Body of pancreas (tissue), 4 donors: ENCODE measurements around the gene ARID1A. TPM values are rescaled to one million over a fixed set of nuclear protein-coding genes. Genes with fewer than 3 reads are reported as not detected.
A peak's percentile ranks its signal among the peaks of the same experiment; 100 is the strongest.

Source experiments
- ATAC-seq: fragments of 150-250 bp; one replicate; pipeline ENCODE4 v1.9.1; 2016
- DNase-seq, 4 donors: peaks; one replicate each; pipeline ENCODE4 v3.0.0-alpha.2; 2019
- H3K27ac ChIP-seq, 4 donors: fragments of 200-600 bp; sonication (generic); 1 replicate in 3 of 4; 2 replicates in 1 of 4; pipeline versions ENCODE4 v1.5.1 to v1.6.1; 2016 to 2019; ENCODE audit warnings: mild to moderate bottlenecking in 1 of 4, mixed read lengths in 1 of 4, moderate library complexity in 1 of 4
- H3K27me3 ChIP-seq, 2 donors: fragments of 200-600 bp; sonication (generic); one replicate each; pipeline ENCODE4 v1.6.0; 2016; ENCODE audit warnings: mild to moderate bottlenecking in 1 of 2
- H3K36me3 ChIP-seq, 2 donors: fragments of 200-600 bp; sonication (generic); replicated peaks in 1 of 2; 2 replicates each; pipeline ENCODE4 v1.5.1; 2016; ENCODE audit warnings: low read depth in 2 of 2; ENCODE audit not compliant: insufficient read depth in 1 of 2
- H3K4me1 ChIP-seq: fragments of 200-600 bp; sonication (generic); one replicate; pipeline ENCODE4 v1.6.0; 2016
- H3K4me3 ChIP-seq, 2 donors: fragments of 200-600 bp; sonication (generic); 1 replicate in 1 of 2; 2 replicates in 1 of 2; pipeline ENCODE4 v1.5.1; 2016 to 2019
- H3K9me3 ChIP-seq, 3 donors: fragments of 200-600 bp; sonication (generic); 1 replicate in 2 of 3; 2 replicates in 1 of 3; pipeline ENCODE4 v1.5.1; 2016
- CTCF ChIP-seq, 7 experiments: fragments of 450-650 bp in 4 of 7; fragments of 200-600 bp in 3 of 7; sonication (generic) in 3 of 7; IDR thresholded peaks; one replicate each; pipeline ENCODE4 v1.5.1; 2016 to 2019; ENCODE audit warnings: antibody characterized with exemption in 7 of 7
- POLR2A ChIP-seq, 3 donors: fragments of 450-650 bp; IDR thresholded peaks; one replicate each; pipeline ENCODE4 v1.6.1; 2016; ENCODE audit warnings: antibody characterized with exemption in 3 of 3, mild to moderate bottlenecking in 2 of 3
- WGBS, 2 donors: methylation state at CpG; one replicate each; pipeline ENCODE4 v1.1.5; 2017; 5-methylcytosine and 5-hydroxymethylcytosine counted together
- intact Hi-C: fragments of 100-400 bp; cut with DNase I; formaldehyde crosslinking; loops from one replicate; pipeline ENCODE4 v1.15.1; 2023
- total RNA-seq, 2 donors: library from RNA; depleted of rRNA; stranded (reverse); fragments of >200 nt; gene quantifications; one replicate each; pipeline ENCODE4 v1.1.0, GENCODE V29; 2016

Gene ARID1A
- total RNA-seq, 2 donors from 2014 or later: 23.7 to 25.9 TPM

DNA sequence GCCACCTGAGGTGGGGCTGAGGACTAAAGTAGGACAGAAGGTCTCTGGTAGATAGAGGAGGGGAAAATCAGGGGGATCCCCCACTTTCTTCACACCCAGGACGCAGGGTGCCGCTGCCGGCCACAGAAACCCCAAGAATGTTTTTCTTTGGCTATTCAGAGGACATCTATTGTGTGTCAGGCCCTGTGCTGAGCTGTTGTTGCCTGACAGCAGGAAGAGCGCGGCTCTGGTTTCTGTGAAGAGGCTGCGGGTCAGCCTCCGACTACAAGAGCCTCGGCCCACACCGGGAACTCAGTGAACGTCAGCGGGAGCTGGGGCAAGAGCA lies 91.5 kb downstream of the ARID1A start:
- peak overlapping the region; percentile 94 to 98 (median 95) for H3K27ac ChIP-seq
- peak overlapping the region; percentile 25 to 55 for H3K4me3 ChIP-seq
- no peaks in the 10 kb centered on the region for H3K27me3 ChIP-seq
- WGBS, 2 donors: 0 to 1% methylated on average over 11 of the region's 11 CpGs
- ATAC-seq: peak; percentile 24
- no peaks in the 10 kb centered on the region for H3K36me3 ChIP-seq
- no peak for TF ChIP-seq CTCF (IDR thresholded peaks at IDR 0.05)
- no peak for TF ChIP-seq POLR2A (IDR thresholded peaks at IDR 0.05)
- intact Hi-C loops: no loop called here
- DNase-seq: peak in 1 of 4 donors; percentile 47
- peaks cover 43% of the 10 kb centered on the region for H3K4me1 ChIP-seq
- H3K9me3 ChIP-seq: no peaks in the 10 kb centered on the region

DNA sequence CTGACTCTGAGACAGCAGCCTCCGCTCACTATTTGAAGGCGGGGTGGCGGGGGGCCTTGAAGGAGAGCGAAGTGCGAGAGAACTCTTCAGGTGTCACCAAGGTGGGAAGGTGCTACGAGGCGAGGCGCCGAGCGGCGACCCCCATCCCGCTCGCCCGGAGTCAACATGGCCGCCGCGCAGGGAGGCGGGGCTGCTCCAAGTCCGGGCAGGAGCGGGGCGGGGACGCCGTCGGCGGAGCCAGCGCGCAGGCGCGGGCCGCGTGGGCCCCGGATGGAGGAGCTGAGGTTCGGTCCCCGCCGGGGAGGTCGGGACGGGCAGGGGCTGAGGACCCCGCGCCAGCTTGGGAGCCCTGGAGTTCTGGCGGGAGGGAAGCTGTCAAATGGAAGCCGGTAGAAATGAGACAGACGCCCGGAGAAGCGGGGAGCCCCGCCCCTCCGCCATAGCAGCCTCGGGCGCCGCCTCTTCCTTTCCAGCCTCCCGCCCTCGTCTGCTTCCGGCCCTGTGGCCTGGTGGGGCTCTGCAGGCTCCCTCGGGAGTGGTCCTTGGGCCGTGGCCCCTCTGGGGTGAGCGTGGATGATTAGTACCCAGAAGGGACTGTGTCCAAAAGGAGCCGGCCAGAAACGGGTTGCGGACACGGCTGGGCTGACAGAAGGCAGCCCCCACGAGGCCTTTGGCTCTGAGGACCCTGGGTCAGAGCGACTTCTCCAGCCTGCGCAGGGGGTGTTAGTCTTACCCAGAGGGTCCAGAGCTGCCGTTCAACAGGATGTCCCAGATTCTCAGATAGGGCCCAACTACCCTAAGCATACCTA lies 92.1 kb downstream of the ARID1A start, which contains the start of gene PIGV:
Gene PIGV (plus strand): TSS at position 245 of the 809 bp plus-strand sequence. CDS start 2,866 bp downstream, outside the sequence.
- 1% methylated on average over 38 to 61 of the region's 63 CpGs for WGBS, 2 donors
- no peaks in the 10 kb centered on the region for H3K36me3 ChIP-seq

GRCh38 chr1:26788515-26788785 lies 92.6 kb downstream of the ARID1A start:
- no peaks in the 10 kb centered on the region for H3K36me3 ChIP-seq
- no peak for TF ChIP-seq CTCF (IDR thresholded peaks at IDR 0.05)
- TF ChIP-seq POLR2A (IDR thresholded peaks at IDR 0.05): no peak
- no peaks in the 10 kb centered on the region for H3K9me3 ChIP-seq
- 0 to 1% methylated on average over 10 of the region's 10 CpGs for WGBS, 2 donors
- peaks cover 32% of the 10 kb centered on the region for H3K4me1 ChIP-seq
- peak overlapping the region; percentile 25 to 55 for H3K4me3 ChIP-seq
- H3K27me3 ChIP-seq: no peaks in the 10 kb centered on the region
- ATAC-seq: no peak
- peak overlapping the region; percentile 94 to 98 (median 95) for H3K27ac ChIP-seq
- no peak for DNase-seq
- intact Hi-C loops: no loop called here

More for the DNA sequence above, 92.1 kb downstream of the ARID1A start, which contains the start of gene PIGV:
- ATAC-seq: peak; percentile 86
- peak; percentile 85 to 89 (median 87) for DNase-seq
- Histone ChIP-seq H3K27me3 (no peaks in the 10 kb centered on the region), H3K4me1 (peaks cover 37% of the 10 kb centered on the region), H3K27ac (peak within 1 kb of the TSS; percentile 94 to 98 (median 95)), H3K9me3 (no peaks in the 10 kb centered on the region), H3K4me3 (peak within 1 kb of the TSS; percentile 25 to 55)
- intact Hi-C loops: no loop called here
- TF ChIP-seq CTCF (IDR thresholded peaks at IDR 0.05) (peak in 5 of 7 experiments; percentile 13 to 54 (median 39)), POLR2A (IDR thresholded peaks at IDR 0.05) (peak in 2 of 3 donors; percentile 75 to 83)

- ATAC-seq (peak; percentile 66), DNase-seq (peak; percentile 88 to 91 (median 90))
- no peaks in the 10 kb centered on the region for H3K9me3 ChIP-seq
- TF ChIP-seq POLR2A (IDR thresholded peaks at IDR 0.05) (peak in 2 of 3 donors; percentile 13), CTCF (IDR thresholded peaks at IDR 0.05) (peak; percentile 89 to 98 (median 97))
- peak overlapping the region; percentile 94 to 98 (median 95) for H3K27ac ChIP-seq
- H3K27me3 ChIP-seq: no peaks in the 10 kb centered on the region
- intact Hi-C loops: no loop called here
- no peaks in the 10 kb centered on the region for H3K36me3 ChIP-seq
- 0 to 1% methylated on average over 19 of the region's 19 CpGs for WGBS, 2 donors
- H3K4me1 ChIP-seq: peaks cover 26% of the 10 kb centered on the region
- peak overlapping the region; percentile 25 to 55 for H3K4me3 ChIP-seq
Observed at GRCh38 chr1:26788836-26789611, 93.2 kb downstream of the ARID1A start.
